IPS-15b (cell line): ENCODE results near the gene CWF19L1.

Source experiments
- H3K27me3 ChIP-seq: one replicate; pipeline ENCODE4 v1.6.1; 2013; ENCODE audit warnings: low read length; ENCODE audit not compliant: control insufficient read depth, insufficient read depth
- H3K36me3 ChIP-seq: one replicate; pipeline ENCODE4 v1.6.1; 2013; ENCODE audit warnings: low read length; ENCODE audit not compliant: control insufficient read depth, insufficient read depth
- H3K4me1 ChIP-seq: one replicate; pipeline ENCODE4 v1.6.1; 2013; ENCODE audit warnings: mild to moderate bottlenecking, low read length; ENCODE audit not compliant: control insufficient read depth, insufficient read depth
- H3K4me3 ChIP-seq: one replicate; pipeline ENCODE4 v1.5.1; 2013; ENCODE audit warnings: low read depth, low read length
- H3K9ac ChIP-seq: one replicate; pipeline ENCODE4 v1.6.1; 2013; ENCODE audit warnings: low read depth, mild to moderate bottlenecking, low read length
- H3K9me3 ChIP-seq: one replicate; pipeline ENCODE4 v1.6.1; 2013; ENCODE audit warnings: mild to moderate bottlenecking, low read length; ENCODE audit not compliant: control insufficient read depth, insufficient read depth

The CWF19L1 gene

DNA sequence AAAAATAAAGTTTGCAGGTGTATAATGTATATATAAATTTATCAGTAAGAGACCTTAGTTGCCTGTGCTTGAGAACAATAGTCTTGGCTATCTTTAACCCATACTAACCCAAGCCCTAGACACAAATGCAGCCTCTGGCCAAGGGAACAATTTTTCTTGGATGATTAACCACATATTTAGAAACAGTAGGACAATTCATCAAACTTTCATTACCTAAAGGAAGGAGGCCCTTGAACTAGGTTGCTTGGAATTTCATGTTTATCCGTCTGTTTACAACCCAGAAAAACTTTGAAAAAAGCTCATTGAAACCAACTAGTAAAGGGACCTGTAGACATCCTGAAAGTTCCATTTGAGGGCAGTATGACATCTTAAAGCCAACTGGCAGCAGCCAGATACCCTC lies 72.7 kb downstream of the CWF19L1 start:
- no peak overlapping the region for H3K9ac ChIP-seq
- no peaks in the 10 kb centered on the region for H3K4me1 ChIP-seq
- no peaks in the 10 kb centered on the region for H3K9me3 ChIP-seq
- H3K36me3 ChIP-seq: peaks cover 4% of the 10 kb centered on the region
- H3K4me3 ChIP-seq: no peak overlapping the region
- H3K27me3 ChIP-seq: no peaks in the 10 kb centered on the region

DNA sequence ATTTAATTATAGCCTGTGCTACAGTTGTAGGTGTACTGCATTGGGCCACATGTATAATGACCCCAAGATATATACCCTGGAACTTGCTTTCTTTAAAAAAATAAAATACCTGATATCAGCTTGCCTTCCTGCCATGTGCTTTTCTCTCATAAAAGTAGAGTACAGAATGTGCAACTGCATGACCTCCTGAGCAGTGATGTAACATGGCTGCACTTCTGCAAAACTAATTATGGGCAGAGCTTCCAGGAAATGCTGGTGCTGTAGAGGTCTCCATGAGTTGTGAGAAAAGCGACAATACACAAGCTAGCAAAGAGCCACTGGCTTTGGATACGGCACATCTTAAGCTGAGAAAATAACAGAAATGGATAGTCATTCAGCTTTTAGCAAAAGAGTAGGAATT lies 75.1 kb downstream of the CWF19L1 start:
- Histone ChIP-seq H3K27me3 (no peaks in the 10 kb centered on the region), H3K9me3 (no peaks in the 10 kb centered on the region), H3K36me3 (peaks cover 4% of the 10 kb centered on the region), H3K9ac (no peak overlapping the region), H3K4me1 (no peaks in the 10 kb centered on the region), H3K4me3 (no peak overlapping the region)

DNA sequence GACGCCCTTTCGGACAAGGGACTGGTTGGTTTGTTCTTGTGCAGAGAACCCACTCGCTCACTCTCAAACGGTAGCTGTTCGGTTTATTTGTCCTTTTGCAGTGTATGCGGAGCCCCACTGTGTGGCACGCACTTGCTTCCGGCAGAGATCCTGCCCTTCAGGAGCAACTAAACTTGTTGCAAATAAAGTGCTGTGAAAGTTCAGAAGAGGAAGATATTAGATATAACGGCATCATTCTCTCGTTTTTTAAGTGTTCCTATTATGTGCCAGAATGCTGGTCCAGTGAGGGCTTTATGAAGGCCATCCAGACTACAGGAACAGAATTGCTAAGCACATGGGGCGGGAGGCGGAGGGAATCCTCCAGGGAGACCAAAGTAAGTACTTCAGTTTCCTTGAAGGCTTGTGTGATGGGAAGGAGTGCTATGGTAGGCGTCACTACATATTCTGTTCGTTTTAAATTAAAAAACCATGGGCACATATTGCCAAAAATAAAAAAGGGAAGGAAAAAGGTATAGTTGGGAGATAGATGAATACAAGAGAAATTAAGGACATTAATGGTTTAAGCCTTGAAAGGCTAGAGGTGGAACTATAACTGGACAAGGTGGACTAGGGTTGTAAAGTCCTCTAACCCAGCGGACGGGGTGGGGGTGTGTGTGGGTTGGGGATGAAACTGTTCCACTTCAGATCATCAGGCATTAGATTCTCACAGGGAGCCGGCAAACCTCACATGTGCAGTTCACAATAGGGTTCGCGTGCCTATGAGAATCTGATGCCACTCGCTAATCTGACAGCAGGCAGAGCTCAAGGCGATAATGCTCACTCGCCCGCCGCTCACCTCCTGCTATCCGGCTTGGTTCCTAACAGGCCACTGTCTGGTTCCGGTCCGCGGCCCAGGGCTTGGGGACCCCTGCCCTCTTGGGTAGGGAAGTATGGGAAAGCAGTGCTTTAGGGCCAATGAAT lies 80.9 kb downstream of the CWF19L1 start:
- no peaks in the 10 kb centered on the region for H3K4me1 ChIP-seq
- H3K9me3 ChIP-seq: no peaks in the 10 kb centered on the region
- H3K9ac ChIP-seq: peak overlapping the region; percentile 84
- H3K27me3 ChIP-seq: no peaks in the 10 kb centered on the region
- peak overlapping the region; percentile 78 for H3K4me3 ChIP-seq
- no peaks in the 10 kb centered on the region for H3K36me3 ChIP-seq

DNA sequence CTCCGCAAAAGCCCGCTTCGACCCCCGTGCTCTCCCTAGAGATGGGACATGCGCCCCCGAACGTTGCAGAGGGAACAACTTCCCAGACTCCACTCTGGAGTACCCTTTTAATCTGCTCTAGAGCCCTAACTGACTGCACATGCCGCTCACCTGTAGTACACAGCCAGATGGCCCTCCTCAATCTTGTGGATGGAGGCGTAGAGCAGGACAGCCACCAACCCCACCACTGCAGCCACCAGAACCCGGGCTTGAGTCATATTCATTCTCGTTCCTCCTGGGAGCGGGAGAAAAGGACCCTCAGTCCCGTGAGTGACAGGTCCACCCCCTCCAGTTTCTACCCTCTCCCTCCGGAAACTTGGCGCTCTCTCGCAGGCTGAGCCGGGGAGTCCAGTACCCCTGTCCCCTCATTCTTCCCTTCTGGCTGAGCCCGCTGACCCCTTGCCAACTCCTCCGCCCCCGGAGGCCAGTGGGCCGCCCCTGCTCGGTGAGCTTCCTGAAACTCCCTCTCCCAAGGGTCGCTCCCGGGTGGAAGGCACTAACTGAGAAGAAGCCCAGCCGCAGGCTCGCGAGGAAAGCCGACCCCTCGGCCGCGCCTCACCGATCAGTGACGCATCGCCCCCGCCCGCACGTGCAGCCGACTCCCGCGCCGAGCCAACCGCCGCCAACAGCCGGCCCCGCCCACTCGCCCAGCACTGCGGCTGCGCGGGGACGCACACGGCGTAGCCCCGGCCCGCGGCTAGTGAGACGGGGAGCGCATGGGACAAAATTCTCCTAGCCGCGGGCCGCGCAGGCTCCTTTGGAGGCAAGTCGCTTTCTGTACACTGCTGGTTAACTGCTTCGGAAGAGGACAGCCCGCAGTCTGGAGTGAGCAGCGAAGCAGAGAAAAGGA lies 81.8 kb downstream of the CWF19L1 start, which contains the start of gene ERLIN1:
TSS of gene ERLIN1 (minus strand) at position 666 of the 889 bp plus-strand sequence. CDS start at position 263, 403 bp downstream.
- peak within 1 kb of the TSS; percentile 78 for H3K4me3 ChIP-seq
- H3K36me3 ChIP-seq: no peaks in the 10 kb centered on the region
- peak within 1 kb of the TSS; percentile 95 for H3K9ac ChIP-seq
- no peaks in the 10 kb centered on the region for H3K4me1 ChIP-seq
- H3K9me3 ChIP-seq: no peaks in the 10 kb centered on the region
- no peaks in the 10 kb centered on the region for H3K27me3 ChIP-seq

DNA sequence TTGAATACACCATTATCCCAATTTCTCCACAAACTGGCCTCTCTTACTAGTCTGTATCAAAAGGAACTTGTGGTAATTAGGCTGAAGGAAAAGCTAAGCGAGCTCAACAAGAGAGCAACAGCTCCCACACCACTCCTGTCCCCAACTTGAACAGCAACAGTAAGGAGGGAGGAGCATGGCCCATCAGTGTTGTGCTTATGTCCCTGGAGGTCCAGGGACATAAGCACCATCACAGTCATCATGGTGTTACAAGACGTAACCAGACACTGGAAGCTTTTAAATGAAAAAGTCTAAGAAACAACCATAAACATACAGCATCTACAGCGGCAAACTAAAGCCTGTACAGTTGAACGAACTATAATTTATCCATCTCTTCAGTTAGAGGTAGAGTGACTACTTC lies 82.6 kb downstream of the CWF19L1 start:
- H3K36me3 ChIP-seq: no peaks in the 10 kb centered on the region
- H3K27me3 ChIP-seq: no peaks in the 10 kb centered on the region
- H3K4me1 ChIP-seq: no peaks in the 10 kb centered on the region

GRCh38 chr10:100184426-100184825 lies 83.0 kb downstream of the CWF19L1 start:
- no peaks in the 10 kb centered on the region for H3K36me3 ChIP-seq
- H3K27me3 ChIP-seq: no peaks in the 10 kb centered on the region
- peak overlapping the region; percentile 78 for H3K4me3 ChIP-seq
- no peaks in the 10 kb centered on the region for H3K4me1 ChIP-seq
- H3K9me3 ChIP-seq: no peaks in the 10 kb centered on the region
- no peak overlapping the region for H3K9ac ChIP-seq

More for the DNA sequence above, 82.6 kb downstream of the CWF19L1 start:
- H3K9ac ChIP-seq: peak overlapping the region; percentile 95
- H3K4me3 ChIP-seq: peak overlapping the region; percentile 78
- H3K9me3 ChIP-seq: no peaks in the 10 kb centered on the region

DNA sequence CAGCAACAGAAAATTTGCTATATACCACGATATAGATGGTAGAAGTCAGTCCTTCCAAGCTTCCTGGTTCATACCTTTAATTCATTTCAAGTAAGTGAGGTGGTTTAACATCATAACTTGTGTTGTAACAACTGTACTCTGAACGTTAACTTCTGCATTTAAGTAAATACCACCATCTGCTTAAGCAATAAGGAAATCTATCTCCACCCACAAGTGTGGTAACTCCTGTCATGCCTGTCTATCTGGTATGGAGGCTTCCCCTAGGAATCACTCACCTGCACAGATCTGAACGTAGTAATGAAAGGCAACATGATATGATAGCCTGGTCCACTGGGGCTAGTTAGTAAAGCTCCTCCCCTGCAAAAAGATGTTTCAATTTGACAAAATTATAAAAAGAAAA lies 84.0 kb downstream of the CWF19L1 start:
- Histone ChIP-seq H3K4me1 (no peaks in the 10 kb centered on the region), H3K27me3 (no peaks in the 10 kb centered on the region), H3K36me3 (no peaks in the 10 kb centered on the region), H3K9ac (no peak overlapping the region), H3K4me3 (no peak overlapping the region), H3K9me3 (no peaks in the 10 kb centered on the region)

GRCh38 chr10:100182908-100183307 lies 84.5 kb downstream of the CWF19L1 start:
- Histone ChIP-seq H3K36me3 (no peaks in the 10 kb centered on the region), H3K9ac (no peak overlapping the region), H3K27me3 (no peaks in the 10 kb centered on the region)

More at GRCh38 chr10:100182908-100183307, 84.5 kb downstream of the CWF19L1 start:
- H3K4me3 ChIP-seq: no peak overlapping the region
- no peaks in the 10 kb centered on the region for H3K4me1 ChIP-seq
- no peaks in the 10 kb centered on the region for H3K9me3 ChIP-seq
